Ovary (tissue), 3 donors: ENCODE results near the gene MYH7B.

Experiments used
- CTCF ChIP-seq, 3 donors: fragments of 450-650 bp in 2 of 3; fragments of 200-600 bp in 1 of 3; IDR thresholded peaks; one replicate each; pipeline versions ENCODE4 v1.5.1 to v1.8.0; 2016 to 2022; ENCODE audit warnings: antibody characterized with exemption in 3 of 3, mild to moderate bottlenecking in 1 of 3
- EP300 ChIP-seq: sonication (generic); formaldehyde crosslinking; IDR thresholded peaks from one replicate; pipeline ENCODE4 v1.6.1; 2017; ENCODE audit warnings: antibody characterized with exemption
- POLR2A ChIP-seq: fragments of 450-650 bp; IDR thresholded peaks from one replicate; pipeline ENCODE4 v1.6.1; 2017; ENCODE audit warnings: antibody characterized with exemption, mild to moderate bottlenecking, moderate library complexity
- donor health status: DM: no; HTN: no; CAD: no.

DNA sequence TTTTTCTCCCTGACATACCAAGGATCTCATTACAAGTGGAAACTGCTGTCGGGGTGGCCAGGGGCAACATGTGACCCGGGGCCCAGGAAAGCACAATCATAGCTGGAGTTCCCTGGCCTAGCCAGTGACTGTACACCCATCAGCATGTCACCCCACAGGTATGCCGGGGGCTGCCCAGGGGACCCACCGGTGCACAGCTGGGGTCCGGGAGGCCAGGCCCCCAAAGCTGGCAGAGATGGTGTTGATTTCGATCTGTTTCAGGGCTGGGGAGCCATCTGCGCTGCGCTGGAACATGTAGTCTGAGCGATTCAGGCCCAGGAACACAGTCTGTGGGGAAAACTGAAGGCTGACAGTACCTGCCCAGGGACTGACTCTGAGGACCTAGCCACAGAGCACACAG, 13.4 kb upstream of the MYH7B start:
- TF ChIP-seq CTCF (IDR thresholded peaks at IDR 0.05) (no peak), EP300 (no peak), POLR2A (no peak)
